Dedifferentiated amniotic fluid mesenchymal stem cell (primary cell): Measurements from ENCODE around the gene PLBD1.

Experiments used
- DNase-seq: peaks from one replicate; pipeline ENCODE4 v3.0.0-alpha.2; 2016; ENCODE audit errors: extremely low spot score

The PLBD1 gene, protein sequence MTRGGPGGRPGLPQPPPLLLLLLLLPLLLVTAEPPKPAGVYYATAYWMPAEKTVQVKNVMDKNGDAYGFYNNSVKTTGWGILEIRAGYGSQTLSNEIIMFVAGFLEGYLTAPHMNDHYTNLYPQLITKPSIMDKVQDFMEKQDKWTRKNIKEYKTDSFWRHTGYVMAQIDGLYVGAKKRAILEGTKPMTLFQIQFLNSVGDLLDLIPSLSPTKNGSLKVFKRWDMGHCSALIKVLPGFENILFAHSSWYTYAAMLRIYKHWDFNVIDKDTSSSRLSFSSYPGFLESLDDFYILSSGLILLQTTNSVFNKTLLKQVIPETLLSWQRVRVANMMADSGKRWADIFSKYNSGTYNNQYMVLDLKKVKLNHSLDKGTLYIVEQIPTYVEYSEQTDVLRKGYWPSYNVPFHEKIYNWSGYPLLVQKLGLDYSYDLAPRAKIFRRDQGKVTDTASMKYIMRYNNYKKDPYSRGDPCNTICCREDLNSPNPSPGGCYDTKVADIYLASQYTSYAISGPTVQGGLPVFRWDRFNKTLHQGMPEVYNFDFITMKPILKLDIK

DNA sequence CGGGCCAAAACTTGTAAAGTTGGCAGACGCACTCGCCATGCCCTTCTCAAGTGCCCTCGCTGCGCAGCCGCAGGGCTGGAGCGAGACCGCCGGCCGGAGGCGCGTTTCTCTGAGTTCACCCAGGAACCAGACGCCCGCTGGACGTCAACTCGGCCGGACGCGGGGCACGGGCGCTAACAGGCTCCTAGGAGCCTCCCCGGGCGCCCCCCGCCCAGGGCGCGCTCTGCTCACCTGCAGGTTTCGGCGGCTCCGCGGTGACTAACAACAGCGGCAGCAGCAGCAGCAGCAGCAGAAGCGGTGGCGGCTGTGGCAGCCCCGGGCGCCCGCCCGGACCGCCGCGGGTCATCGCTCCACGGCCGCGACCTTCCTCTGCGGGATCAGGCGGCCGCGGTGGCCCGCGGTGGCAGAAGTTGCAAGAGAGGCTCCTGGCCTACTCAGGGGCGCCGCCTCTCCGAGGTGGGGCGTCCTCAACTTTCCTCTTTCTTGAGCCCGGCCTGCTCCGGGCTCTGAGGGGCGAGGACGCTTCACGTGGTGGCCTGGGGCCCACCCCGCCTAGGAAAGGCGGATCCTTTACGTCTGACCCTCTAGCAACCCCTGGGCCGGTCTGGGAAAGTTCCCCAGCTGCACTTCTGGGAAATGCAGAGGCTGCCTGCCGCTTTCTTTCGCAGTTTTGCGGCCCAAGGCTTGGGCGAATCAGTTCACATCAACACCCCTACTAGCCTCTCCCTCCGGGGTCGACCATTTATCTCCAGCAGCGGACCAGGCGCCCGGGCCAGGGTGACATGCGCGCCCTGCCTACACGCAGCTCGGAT, at the start of gene PLBD1:
Gene PLBD1, minus strand, starts transcription at position 533 of the 812 bp plus-strand sequence. Its CDS starts 187 bp downstream, at position 346.
- no peak for DNase-seq

DNA sequence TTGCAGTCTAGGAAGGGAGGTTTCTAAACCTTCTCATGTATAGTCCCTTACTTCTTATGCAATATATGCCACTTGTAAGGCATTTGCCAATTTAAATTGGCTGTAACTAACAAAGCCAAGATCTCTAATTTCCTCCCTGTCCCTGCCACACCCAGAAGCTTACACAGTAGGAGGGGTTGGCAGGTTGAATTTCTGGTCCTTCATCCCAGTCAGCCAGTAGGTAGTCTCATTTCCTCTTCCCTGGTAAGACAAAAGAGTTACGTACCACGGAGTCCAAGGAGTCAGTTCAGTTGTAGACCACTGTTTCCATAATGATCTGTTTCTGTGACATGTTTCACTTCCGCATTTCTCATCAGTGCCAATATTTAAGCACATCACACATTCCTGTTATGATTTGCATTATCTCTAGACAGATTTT, 47.0 kb upstream of the PLBD1 start:
- DNase-seq, result no peak

- no peak for DNase-seq
Measured at GRCh38 chr12:14613718-14614117, 46.0 kb upstream of the PLBD1 start.

- DNase-seq, result no peak
Measured at GRCh38 chr12:14612898-14613445, 45.3 kb upstream of the PLBD1 start.

- DNase-seq, result no peak
Measured at GRCh38 chr12:14612250-14612649, 44.6 kb upstream of the PLBD1 start.

GRCh38 chr12:14611640-14612203, 44.0 kb upstream of the PLBD1 start:
- no peak for DNase-seq

- no peak for DNase-seq
Measured at GRCh38 chr12:14607568-14607967, 39.9 kb upstream of the PLBD1 start.

DNA sequence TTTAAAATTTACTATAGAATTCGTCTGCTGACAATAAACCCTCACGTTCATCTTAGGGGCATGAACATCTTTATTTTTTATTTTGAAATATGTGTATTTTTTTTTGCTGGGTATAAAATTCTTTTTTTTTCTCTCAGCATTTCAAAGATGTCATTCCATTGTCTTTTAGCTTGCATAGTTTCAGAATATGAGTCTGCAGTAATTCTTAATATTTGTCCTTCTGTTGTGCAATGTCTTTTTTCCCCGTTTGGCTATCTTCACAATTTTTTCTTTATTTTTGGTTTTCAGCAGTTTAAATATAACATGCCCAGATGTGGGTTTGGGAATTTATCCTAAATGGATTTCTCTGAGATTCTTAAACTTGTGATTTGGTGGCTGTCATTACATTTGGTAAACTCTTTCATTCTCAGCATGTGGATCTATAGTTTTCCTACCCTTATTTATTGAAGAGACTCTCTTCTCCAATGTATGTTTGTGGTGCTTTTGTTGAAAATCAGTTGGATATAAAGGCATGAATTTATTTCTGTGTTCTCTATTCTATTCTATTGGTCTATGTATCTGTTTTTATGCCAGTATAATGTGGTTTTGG, 37.8 kb upstream of the PLBD1 start:
- DNase-seq, result no peak

DNA sequence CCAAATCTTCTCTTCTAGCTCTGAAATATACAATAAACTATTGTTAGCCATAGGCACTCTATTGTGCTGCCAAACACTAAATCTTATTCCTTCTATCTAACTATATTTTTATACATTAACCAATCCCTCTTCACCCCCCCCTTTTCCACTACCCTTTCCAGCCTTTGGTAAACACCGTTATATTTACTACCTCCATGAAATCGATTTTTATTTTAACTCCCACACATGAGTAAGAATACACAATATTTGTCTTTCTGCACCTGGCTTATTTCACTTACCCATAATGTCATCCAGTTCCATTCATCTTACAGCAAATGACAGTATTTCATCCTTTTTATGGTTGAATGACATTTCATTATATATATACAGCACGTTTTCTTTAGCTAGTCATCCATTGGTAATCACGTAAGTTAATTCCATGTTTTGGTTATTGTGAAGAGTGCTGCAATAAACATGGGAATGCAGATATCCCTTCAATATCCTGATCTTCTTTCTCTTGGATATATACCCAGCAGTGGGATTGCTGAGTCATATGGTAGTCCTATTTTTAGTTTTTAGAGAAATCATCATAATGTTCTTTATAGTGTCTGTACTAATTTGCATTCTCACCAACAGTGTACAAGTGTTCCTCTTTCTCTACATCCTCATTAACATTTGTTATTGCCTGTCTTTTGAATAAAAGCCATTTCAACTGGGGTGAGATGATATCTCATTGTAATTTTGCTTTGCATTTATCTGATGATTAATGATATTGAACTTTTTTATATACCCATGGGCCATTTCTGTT, 34.2 kb upstream of the PLBD1 start:
- DNase-seq, result no peak

- no peak for DNase-seq
Measured at GRCh38 chr12:14597480-14597879, 29.8 kb upstream of the PLBD1 start.

- no peak for DNase-seq
Measured at GRCh38 chr12:14591719-14592118, 24.0 kb upstream of the PLBD1 start.

- DNase-seq, result no peak
Measured at GRCh38 chr12:14589169-14590004, 21.7 kb upstream of the PLBD1 start.

GRCh38 chr12:14588571-14588970, 20.9 kb upstream of the PLBD1 start:
- DNase-seq, result no peak

DNA sequence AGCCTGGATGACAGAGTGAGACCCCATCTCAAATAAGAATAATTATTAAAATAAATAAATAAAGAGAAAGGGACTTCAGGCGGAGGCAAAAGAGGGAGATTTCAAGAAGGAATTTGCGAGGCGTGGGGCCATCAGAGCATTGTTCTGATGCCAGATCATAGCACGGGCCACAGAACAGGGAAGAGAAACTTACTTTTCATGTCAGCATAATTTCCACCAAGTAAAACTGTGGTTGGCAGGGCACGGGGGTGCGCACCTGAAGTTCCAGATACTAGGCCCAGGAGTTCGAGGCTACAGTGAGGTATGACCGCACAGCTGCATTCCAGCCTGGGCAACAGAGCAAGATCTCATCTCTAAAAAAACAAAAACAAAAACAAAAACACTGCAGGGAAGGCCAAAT, 11.0 kb upstream of the PLBD1 start:
- DNase-seq, result no peak

- no peak for DNase-seq
Measured at GRCh38 chr12:14577344-14577743, 9.7 kb upstream of the PLBD1 start.

- DNase-seq, result no peak
Measured at GRCh38 chr12:14576896-14577295, 9.2 kb upstream of the PLBD1 start.

GRCh38 chr12:14575585-14575984, 7.9 kb upstream of the PLBD1 start:
- no peak for DNase-seq

GRCh38 chr12:14573118-14573517, 5.4 kb upstream of the PLBD1 start:
- DNase-seq, result no peak

- no peak for DNase-seq
Measured at GRCh38 chr12:14572401-14572800, 4.7 kb upstream of the PLBD1 start.

DNA sequence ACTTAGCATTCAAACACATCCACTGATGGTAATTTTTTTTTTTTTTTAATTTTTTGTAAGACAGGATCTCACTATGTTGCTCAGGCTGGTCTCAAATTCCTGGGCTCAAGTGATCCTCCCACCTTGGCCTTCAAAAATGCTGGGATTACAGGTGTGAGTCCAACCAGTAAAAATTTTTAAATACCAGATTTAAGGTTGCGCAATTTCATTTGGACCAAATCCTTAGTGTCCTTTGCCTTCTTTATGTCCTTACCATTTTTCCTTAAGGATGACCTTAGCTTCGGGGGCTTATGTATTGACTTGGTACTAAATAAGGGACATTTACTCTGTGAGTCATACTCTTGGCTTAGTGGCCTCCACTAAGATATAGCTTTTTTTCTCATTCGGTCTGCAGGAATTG, 4.1 kb upstream of the PLBD1 start:
- DNase-seq, result no peak
